ENCODE data around the gene U2SURP.

DNA sequence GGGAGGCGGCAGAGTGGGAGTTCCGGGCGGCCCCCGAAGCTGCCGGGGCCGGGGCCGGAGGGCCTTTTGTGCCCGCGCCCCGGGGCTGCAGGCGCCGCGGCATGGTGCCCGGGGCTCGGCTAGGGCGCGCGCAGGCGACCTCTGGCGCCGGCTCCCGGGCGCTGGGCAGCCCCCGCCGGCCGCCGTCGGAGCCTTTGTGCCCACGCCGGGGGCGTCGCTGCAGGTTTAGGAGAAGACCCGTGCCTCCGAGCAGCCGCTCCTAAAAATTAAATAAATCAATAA lies 38.2 kb upstream of the U2SURP start:
- TF ChIP-seq EP300 (IDR thresholded peaks at IDR 0.05; ENCODE audit: low read depth) (no peak), POLR2AphosphoS5 (IDR thresholded peaks at IDR 0.05) (no peak)
- TF ChIP-seq, protein P1, sequence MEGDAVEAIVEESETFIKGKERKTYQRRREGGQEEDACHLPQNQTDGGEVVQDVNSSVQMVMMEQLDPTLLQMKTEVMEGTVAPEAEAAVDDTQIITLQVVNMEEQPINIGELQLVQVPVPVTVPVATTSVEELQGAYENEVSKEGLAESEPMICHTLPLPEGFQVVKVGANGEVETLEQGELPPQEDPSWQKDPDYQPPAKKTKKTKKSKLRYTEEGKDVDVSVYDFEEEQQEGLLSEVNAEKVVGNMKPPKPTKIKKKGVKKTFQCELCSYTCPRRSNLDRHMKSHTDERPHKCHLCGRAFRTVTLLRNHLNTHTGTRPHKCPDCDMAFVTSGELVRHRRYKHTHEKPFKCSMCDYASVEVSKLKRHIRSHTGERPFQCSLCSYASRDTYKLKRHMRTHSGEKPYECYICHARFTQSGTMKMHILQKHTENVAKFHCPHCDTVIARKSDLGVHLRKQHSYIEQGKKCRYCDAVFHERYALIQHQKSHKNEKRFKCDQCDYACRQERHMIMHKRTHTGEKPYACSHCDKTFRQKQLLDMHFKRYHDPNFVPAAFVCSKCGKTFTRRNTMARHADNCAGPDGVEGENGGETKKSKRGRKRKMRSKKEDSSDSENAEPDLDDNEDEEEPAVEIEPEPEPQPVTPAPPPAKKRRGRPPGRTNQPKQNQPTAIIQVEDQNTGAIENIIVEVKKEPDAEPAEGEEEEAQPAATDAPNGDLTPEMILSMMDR (IDR thresholded peaks at IDR 0.05): no peak
